HCT116 (cell line): ENCODE measurements around the gene ATP13A5. TPM values are rescaled to one million over a fixed set of nuclear protein-coding genes. Genes with fewer than 3 reads are reported as not detected.

Experiments used
- ATAC-seq: fragments of 200-7000 bp; cut with Tn5 transposase; 2 replicates; pipeline ENCODE4 v1.9.1; 2020; ENCODE audit warnings: mild to moderate bottlenecking, moderate library complexity
- BruUV-seq: library from RNA; stranded (reverse); fragments of 400-500 nt; replicated peaks from 2 replicates; lab custom pipeline; 2021; lab: Mats Ljungman, UMichigan
- CTCF ChIA-PET: fragments of 300-600 bp; sonication (Branson Sonifier 250); formaldehyde crosslinking; loops from one replicate; lab custom pipeline; 2021; ENCODE audit warnings: antibody characterized with exemption; lab: Charles Lee
- POLR2A ChIA-PET: fragments of 300-600, 350-600 bp; sonication (Branson Sonifier 250); formaldehyde crosslinking; loops from one replicate; lab custom pipeline; 2021; ENCODE audit warnings: antibody characterized with exemption; lab: Charles Lee
- RAD21 ChIA-PET, 2 experiments: fragments of 300-600 bp; sonication (Branson Sonifier 250); formaldehyde crosslinking; loops; one replicate each; lab custom pipeline; 2023; ENCODE audit warnings: low total read pairs in 2 of 2; ENCODE audit not compliant: uncharacterized antibody in 2 of 2, unreplicated experiment in 2 of 2, low non-redundant PET in 1 of 2; lab: Charles Lee
- DNase-seq: peaks from one replicate; pipeline ENCODE4 v3.0.0-alpha.2; 2010; ENCODE audit warnings: low read depth, low spot score
- H2AFZ ChIP-seq: fragments of 200-600 bp; shearing (Covaris generic), sonication (generic); 2 replicates; pipeline ENCODE4 v1.6.1; 2017; ENCODE audit warnings: low read depth, mixed run types, mixed read lengths, antibody characterized with exemption, low read length; ENCODE audit not compliant: poor library complexity, severe bottlenecking
- H3K27ac ChIP-seq: 2 replicates; pipeline ENCODE4 v1.5.1; 2012; ENCODE audit warnings: low read depth, low read length
- H3K27me3 ChIP-seq: fragments of 200-600 bp; sonication (generic); 2 replicates; pipeline ENCODE4 v1.6.1; 2016; ENCODE audit warnings: mixed run types, low read length, mixed read lengths; ENCODE audit not compliant: insufficient read depth
- H3K36me3 ChIP-seq, 2 experiments: fragments of 200-500 bp in 1 of 2; fragments of 200-600 bp in 1 of 2; sonication (Bioruptor generic) in 1 of 2; sonication (generic) in 1 of 2; 2 replicates each; pipeline versions ENCODE4 v1.5.1 to v1.6.1; 2014 to 2016; ENCODE audit warnings: low read length in 2 of 2, inconsistent platforms in 1 of 2, mixed read lengths in 1 of 2, mixed run types in 1 of 2; ENCODE audit not compliant: insufficient read depth in 2 of 2, control insufficient read depth in 1 of 2
- H3K4me1 ChIP-seq, 2 experiments: fragments of 200-600 bp in 1 of 2; sonication (generic) in 1 of 2; 2 replicates each; pipeline versions ENCODE4 v1.5.1 to v1.6.1; 2012 to 2017; ENCODE audit warnings: low read length in 2 of 2, inconsistent platforms in 1 of 2, mild to moderate bottlenecking in 1 of 2, mixed read lengths in 1 of 2, mixed run types in 1 of 2, moderate library complexity in 1 of 2; ENCODE audit not compliant: insufficient read depth in 2 of 2, control insufficient read depth in 1 of 2
- H3K4me2 ChIP-seq: fragments of 200-600 bp; sonication (generic); 2 replicates; pipeline ENCODE4 v1.6.1; 2017; ENCODE audit warnings: mixed run types, low read length, mixed read lengths
- H3K4me3 ChIP-seq, 2 experiments: fragments of 200-600 bp in 1 of 2; sonication (generic) in 1 of 2; replicated peaks in 1 of 2; 2 replicates each; pipeline ENCODE4 v1.5.1; 2011 to 2016; ENCODE audit warnings: low read length in 2 of 2, control low read depth in 1 of 2, low read depth in 1 of 2, mild to moderate bottlenecking in 1 of 2, mixed read lengths in 1 of 2, mixed run types in 1 of 2
- H3K79me2 ChIP-seq: fragments of 200-600 bp; sonication (generic); 2 replicates; pipeline ENCODE4 v1.6.1; 2017; ENCODE audit warnings: mild to moderate bottlenecking, mixed run types, low read length, moderate library complexity, mixed read lengths; ENCODE audit not compliant: insufficient read depth
- H3K9ac ChIP-seq: fragments of 200-600 bp; sonication (generic); 2 replicates; pipeline ENCODE4 v1.6.1; 2016; ENCODE audit warnings: low read length, mixed read lengths
- H3K9me2 ChIP-seq: fragments of 200-600 bp; sonication (generic), shearing (Covaris generic); 2 replicates; pipeline ENCODE4 v1.6.1; 2017; ENCODE audit warnings: mixed run types, mild to moderate bottlenecking, moderate library complexity; ENCODE audit not compliant: insufficient read depth
- H3K9me3 ChIP-seq, 2 experiments: fragments of 200-500 bp in 1 of 2; fragments of 200-600 bp in 1 of 2; sonication (Bioruptor generic) in 1 of 2; sonication (generic) in 1 of 2; 2 replicates each; pipeline ENCODE4 v1.6.1; 2014 to 2017; ENCODE audit warnings: low read length in 2 of 2, mixed read lengths in 2 of 2, inconsistent platforms in 1 of 2, low read depth in 1 of 2, mild to moderate bottlenecking in 1 of 2, mixed run types in 1 of 2, moderate library complexity in 1 of 2; ENCODE audit not compliant: control insufficient read depth in 1 of 2, insufficient read depth in 1 of 2
- H4K20me1 ChIP-seq: fragments of 200-600 bp; sonication (generic), shearing (Covaris generic); 2 replicates; pipeline ENCODE4 v1.6.1; 2017; ENCODE audit warnings: mixed run types, mild to moderate bottlenecking, moderate library complexity; ENCODE audit not compliant: insufficient read depth
- CBX3 ChIP-seq: IDR thresholded peaks from 2 replicates; pipeline ENCODE4 v1.6.1; 2012; ENCODE audit warnings: low read depth
- CEBPB ChIP-seq: IDR thresholded peaks from 2 replicates; pipeline ENCODE4 v1.6.1; 2012; ENCODE audit warnings: low read depth
- ELF1 ChIP-seq: IDR thresholded peaks from 2 replicates; pipeline ENCODE4 v1.6.1; 2012; ENCODE audit warnings: low read depth, borderline replicate concordance
- EZH2 ChIP-seq: fragments of 200-600 bp; sonication (generic); IDR thresholded peaks from 2 replicates; pipeline ENCODE4 v1.6.1; 2017; ENCODE audit warnings: antibody characterized with exemption, mixed run types
- EZH2phosphoT487 ChIP-seq: fragments of 200-600 bp; IDR thresholded peaks from 2 replicates; pipeline ENCODE4 v1.6.1; 2018; ENCODE audit warnings: antibody characterized with exemption, borderline replicate concordance
- JUND ChIP-seq: IDR thresholded peaks from 2 replicates; pipeline ENCODE4 v1.6.1; 2012
- YY1 ChIP-seq: IDR thresholded peaks from 2 replicates; pipeline ENCODE4 v1.6.1; 2011; ENCODE audit warnings: low read length, low read depth, moderate library complexity, mild to moderate bottlenecking; ENCODE audit not compliant: insufficient replicate concordance; ENCODE audit errors: extremely low read depth
- intact Hi-C: fragments of 100-400 bp; cut with micrococcal nuclease; formaldehyde crosslinking; loops from 2 replicates; pipeline ENCODE4 v1.10.0; 2022
- total RNA-seq: library from RNA; stranded (reverse); gene quantifications from one replicate; pipeline ENCODE4 v1.2.1, GENCODE V29; 2021; ENCODE audit not compliant: unreplicated experiment
- TF ChIP-seq, protein P1 (sequence below): IDR thresholded peaks from 2 replicates; pipeline ENCODE4 v1.6.1; 2011; ENCODE audit warnings: mild to moderate bottlenecking, low read length, moderate library complexity; ENCODE audit not compliant: insufficient replicate concordance; ENCODE audit errors: extremely low read depth
- TF ChIP-seq, protein P2 (sequence below): IDR thresholded peaks from 2 replicates; pipeline ENCODE4 v1.6.1; 2012; ENCODE audit warnings: low read depth
- TF ChIP-seq, protein P3 (sequence below), 3 experiments: fragments of 200-600 bp in 1 of 3; sonication (generic) in 1 of 3; IDR thresholded peaks in 2 of 3; conservative IDR thresholded peaks in 1 of 3; 2 replicates each; pipeline ENCODE4 v1.5.1; 2012 to 2017; ENCODE audit warnings: low read depth in 2 of 3, low read length in 2 of 3, antibody characterized with exemption in 1 of 3, borderline replicate concordance in 1 of 3, control low read depth in 1 of 3, mild to moderate bottlenecking in 1 of 3, mixed read lengths in 1 of 3, mixed run types in 1 of 3, moderate library complexity in 1 of 3; ENCODE audit not compliant: insufficient read depth in 1 of 3
- TF ChIP-seq, protein P4 (sequence below): IDR thresholded peaks from 2 replicates; pipeline ENCODE4 v1.6.1; 2012

Gene ATP13A5
- total RNA-seq, 1 experiment from 2014 or later: not detected

DNA sequence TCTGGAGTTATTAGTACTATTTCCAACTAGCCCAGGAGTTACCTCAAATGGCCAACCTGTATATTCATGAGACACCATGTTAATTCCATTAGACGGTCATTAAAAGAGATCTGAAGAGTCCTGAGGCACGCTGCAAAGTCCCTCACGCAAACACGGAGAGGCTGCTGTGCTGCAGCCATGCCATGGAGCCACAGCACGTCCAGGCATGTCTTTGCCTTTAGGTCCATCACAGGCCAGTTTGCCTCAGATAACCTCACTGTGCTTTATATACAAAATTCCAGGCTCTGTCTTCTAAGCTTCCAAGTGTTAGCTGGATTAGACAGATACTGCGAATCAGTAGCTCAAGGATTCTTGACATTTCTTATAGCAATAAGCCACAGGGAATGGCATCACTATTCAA, 147.4 kb downstream of the ATP13A5 start:
- peaks cover 26% of the 10 kb centered on the region; the same call in 1 of the 2 replicates for H3K27me3 ChIP-seq
- no peak for ATAC-seq
- no peaks in the 10 kb centered on the region for H3K79me2 ChIP-seq

DNA sequence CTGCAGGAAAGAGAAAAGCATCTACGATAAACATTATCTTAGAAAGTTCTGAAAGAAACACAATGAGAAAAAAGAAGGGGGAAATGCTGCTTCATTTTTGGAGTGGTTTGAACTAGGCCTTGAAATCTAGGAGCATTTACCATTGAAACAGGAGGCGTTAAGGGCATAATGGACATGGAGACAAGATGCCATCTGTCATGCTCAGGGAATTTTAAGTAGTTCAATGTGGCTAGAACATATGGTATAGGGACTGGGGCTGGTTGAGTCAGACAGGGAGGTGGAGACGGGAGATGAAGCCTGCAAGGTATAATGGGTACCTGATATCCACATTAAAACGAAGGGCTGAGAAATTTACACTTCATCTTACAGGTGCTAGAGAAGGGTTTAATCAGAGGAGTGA, 147.9 kb downstream of the ATP13A5 start:
- POLR2A ChIA-PET: no interaction called here
- Histone ChIP-seq H3K27me3 (peaks cover 32% of the 10 kb centered on the region; the same call in 1 of the 2 replicates), H3K36me3 (no peaks in the 10 kb centered on the region), H4K20me1 (no peaks in the 10 kb centered on the region), H3K4me1 (no peaks in the 10 kb centered on the region), H3K4me2 (no peak overlapping the region), H3K9me2 (no peaks in the 10 kb centered on the region), H3K9me3 (no peaks in the 10 kb centered on the region), H2AFZ (no peak overlapping the region), H3K27ac (no peak overlapping the region), H3K79me2 (no peaks in the 10 kb centered on the region), H3K4me3 (no peak overlapping the region), H3K9ac (no peak overlapping the region)
- RAD21 ChIA-PET: no interaction called here
- no TSS peak for BruUV-seq
- CTCF ChIA-PET: no interaction called here
- ATAC-seq (no peak), DNase-seq (no peak)
- intact Hi-C loops: no loop called here
- TF ChIP-seq, protein P1, sequence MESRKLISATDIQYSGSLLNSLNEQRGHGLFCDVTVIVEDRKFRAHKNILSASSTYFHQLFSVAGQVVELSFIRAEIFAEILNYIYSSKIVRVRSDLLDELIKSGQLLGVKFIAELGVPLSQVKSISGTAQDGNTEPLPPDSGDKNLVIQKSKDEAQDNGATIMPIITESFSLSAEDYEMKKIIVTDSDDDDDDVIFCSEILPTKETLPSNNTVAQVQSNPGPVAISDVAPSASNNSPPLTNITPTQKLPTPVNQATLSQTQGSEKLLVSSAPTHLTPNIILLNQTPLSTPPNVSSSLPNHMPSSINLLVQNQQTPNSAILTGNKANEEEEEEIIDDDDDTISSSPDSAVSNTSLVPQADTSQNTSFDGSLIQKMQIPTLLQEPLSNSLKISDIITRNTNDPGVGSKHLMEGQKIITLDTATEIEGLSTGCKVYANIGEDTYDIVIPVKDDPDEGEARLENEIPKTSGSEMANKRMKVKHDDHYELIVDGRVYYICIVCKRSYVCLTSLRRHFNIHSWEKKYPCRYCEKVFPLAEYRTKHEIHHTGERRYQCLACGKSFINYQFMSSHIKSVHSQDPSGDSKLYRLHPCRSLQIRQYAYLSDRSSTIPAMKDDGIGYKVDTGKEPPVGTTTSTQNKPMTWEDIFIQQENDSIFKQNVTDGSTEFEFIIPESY: no peak
- TF ChIP-seq CBX3 (no peak), ELF1 (no peak), YY1 (no peak), JUND (no peak), EZH2 (no peak)
- TF ChIP-seq, protein P2, sequence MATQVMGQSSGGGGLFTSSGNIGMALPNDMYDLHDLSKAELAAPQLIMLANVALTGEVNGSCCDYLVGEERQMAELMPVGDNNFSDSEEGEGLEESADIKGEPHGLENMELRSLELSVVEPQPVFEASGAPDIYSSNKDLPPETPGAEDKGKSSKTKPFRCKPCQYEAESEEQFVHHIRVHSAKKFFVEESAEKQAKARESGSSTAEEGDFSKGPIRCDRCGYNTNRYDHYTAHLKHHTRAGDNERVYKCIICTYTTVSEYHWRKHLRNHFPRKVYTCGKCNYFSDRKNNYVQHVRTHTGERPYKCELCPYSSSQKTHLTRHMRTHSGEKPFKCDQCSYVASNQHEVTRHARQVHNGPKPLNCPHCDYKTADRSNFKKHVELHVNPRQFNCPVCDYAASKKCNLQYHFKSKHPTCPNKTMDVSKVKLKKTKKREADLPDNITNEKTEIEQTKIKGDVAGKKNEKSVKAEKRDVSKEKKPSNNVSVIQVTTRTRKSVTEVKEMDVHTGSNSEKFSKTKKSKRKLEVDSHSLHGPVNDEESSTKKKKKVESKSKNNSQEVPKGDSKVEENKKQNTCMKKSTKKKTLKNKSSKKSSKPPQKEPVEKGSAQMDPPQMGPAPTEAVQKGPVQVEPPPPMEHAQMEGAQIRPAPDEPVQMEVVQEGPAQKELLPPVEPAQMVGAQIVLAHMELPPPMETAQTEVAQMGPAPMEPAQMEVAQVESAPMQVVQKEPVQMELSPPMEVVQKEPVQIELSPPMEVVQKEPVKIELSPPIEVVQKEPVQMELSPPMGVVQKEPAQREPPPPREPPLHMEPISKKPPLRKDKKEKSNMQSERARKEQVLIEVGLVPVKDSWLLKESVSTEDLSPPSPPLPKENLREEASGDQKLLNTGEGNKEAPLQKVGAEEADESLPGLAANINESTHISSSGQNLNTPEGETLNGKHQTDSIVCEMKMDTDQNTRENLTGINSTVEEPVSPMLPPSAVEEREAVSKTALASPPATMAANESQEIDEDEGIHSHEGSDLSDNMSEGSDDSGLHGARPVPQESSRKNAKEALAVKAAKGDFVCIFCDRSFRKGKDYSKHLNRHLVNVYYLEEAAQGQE: no peak

More for the DNA sequence above, 147.4 kb downstream of the ATP13A5 start:
- Histone ChIP-seq H3K4me1 (no peaks in the 10 kb centered on the region), H3K4me3 (no peak overlapping the region), H3K9ac (no peak overlapping the region), H2AFZ (no peak overlapping the region)
- DNase-seq: no peak
- ChIA-PET POLR2A (no interaction called here), CTCF (no interaction called here)
- TF ChIP-seq CEBPB (no peak), EZH2 (no peak), EZH2phosphoT487 (no peak)
- TF ChIP-seq, protein P3, sequence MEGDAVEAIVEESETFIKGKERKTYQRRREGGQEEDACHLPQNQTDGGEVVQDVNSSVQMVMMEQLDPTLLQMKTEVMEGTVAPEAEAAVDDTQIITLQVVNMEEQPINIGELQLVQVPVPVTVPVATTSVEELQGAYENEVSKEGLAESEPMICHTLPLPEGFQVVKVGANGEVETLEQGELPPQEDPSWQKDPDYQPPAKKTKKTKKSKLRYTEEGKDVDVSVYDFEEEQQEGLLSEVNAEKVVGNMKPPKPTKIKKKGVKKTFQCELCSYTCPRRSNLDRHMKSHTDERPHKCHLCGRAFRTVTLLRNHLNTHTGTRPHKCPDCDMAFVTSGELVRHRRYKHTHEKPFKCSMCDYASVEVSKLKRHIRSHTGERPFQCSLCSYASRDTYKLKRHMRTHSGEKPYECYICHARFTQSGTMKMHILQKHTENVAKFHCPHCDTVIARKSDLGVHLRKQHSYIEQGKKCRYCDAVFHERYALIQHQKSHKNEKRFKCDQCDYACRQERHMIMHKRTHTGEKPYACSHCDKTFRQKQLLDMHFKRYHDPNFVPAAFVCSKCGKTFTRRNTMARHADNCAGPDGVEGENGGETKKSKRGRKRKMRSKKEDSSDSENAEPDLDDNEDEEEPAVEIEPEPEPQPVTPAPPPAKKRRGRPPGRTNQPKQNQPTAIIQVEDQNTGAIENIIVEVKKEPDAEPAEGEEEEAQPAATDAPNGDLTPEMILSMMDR (IDR thresholded peaks at IDR 0.05 in 2 of 3, conservative IDR thresholded peaks at IDR 0.05 in 1 of 3; ENCODE audit: borderline replicate concordance in 1 of 3, insufficient read depth in 1 of 3, low read depth in 2 of 3, low read length in 2 of 3): no peak
- TF ChIP-seq, protein P4, sequence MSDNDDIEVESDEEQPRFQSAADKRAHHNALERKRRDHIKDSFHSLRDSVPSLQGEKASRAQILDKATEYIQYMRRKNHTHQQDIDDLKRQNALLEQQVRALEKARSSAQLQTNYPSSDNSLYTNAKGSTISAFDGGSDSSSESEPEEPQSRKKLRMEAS: no peak
- TF ChIP-seq, all 23 proteins: peak for 0
- Histone ChIP-seq H4K20me1 (no peaks in the 10 kb centered on the region), H3K9me3 (no peaks in the 10 kb centered on the region), H3K9me2 (no peaks in the 10 kb centered on the region), H3K27ac (no peak overlapping the region), H3K36me3 (no peaks in the 10 kb centered on the region), H3K4me2 (no peak overlapping the region)
- intact Hi-C loops: no loop called here
- RAD21 ChIA-PET: no interaction called here
- BruUV-seq: no TSS peak
